ENCODE measurements around the gene DCTN3. TPM values are rescaled to one million over a fixed set of nuclear protein-coding genes. Genes with fewer than 3 reads are reported as not detected.

The DCTN3 gene
- total and polyA plus RNA-seq, 9 of the 15 experiments (the other 6 are each of a cell fraction or from before 2014, with no cell fraction given): 11.0 to 51.0 (median 41.9) TPM

DNA sequence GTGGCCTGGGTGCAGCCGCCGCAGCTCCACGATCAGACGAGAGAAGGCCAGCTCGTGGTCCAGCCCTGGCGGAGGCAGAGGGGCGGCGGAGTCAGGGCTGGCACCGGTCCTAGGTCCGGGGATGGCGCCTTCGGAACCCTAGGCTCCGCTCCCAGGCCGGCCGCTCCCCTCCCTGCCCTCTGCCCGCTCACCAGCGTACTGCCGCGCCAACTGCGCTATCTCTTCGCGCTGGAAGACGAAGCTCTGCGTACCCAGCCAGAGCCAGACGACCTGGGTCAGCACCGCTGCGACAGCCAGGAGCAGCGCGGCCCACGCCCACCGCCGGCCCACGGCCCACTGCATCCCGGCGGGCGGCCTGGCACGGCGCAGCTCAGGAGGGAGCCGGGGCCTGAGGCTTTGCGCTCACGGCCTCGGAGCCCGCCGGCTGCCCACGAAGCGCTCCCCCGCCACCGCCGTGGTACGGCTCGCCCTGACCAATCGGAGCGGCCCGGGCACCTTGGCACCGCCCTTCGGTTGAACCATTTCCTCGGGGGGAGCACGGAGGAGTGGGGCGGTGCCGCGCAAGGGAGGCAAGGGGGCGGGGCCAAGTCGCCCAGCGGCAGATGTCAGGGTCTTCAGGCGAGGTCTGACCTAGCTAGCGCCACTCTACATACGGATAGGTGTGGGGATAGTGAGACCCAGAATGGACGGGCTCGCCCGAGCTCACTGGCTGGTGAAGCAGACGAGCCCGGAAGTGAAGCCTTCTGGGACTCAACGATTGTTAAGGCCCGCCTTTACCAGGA is 17.3 kb upstream of the DCTN3 start, which contains the start of gene SIGMAR1 (continued):
- TF ChIP-seq MGA (IDR thresholded peaks at IDR 0.05): peak; percentile 90
- peak; percentile 60 for TF ChIP-seq NFYB (IDR thresholded peaks at IDR 0.05; ENCODE audit: extremely low read depth, insufficient read length)
- peak; percentile 70; the same call in 1 of the 2 replicates for TF ChIP-seq PHF8 (IDR thresholded peaks at IDR 0.05; ENCODE audit: borderline replicate concordance, low read length)
- TF ChIP-seq, protein P1, sequence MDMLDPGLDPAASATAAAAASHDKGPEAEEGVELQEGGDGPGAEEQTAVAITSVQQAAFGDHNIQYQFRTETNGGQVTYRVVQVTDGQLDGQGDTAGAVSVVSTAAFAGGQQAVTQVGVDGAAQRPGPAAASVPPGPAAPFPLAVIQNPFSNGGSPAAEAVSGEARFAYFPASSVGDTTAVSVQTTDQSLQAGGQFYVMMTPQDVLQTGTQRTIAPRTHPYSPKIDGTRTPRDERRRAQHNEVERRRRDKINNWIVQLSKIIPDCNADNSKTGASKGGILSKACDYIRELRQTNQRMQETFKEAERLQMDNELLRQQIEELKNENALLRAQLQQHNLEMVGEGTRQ (CRISPR knock-in tag; IDR thresholded peaks at IDR 0.05): peak; percentile 41
- TF ChIP-seq KDM5B (IDR thresholded peaks at IDR 0.05; ENCODE audit: insufficient replicate concordance, low read depth, low read length): no peak
- TF ChIP-seq L3MBTL2 (IDR thresholded peaks at IDR 0.05): peak; percentile 85
- TF ChIP-seq RBM25 (IDR thresholded peaks at IDR 0.05; ENCODE audit: low read depth, low read length, severe bottlenecking): peak; percentile 82
- TF ChIP-seq, protein P2, sequence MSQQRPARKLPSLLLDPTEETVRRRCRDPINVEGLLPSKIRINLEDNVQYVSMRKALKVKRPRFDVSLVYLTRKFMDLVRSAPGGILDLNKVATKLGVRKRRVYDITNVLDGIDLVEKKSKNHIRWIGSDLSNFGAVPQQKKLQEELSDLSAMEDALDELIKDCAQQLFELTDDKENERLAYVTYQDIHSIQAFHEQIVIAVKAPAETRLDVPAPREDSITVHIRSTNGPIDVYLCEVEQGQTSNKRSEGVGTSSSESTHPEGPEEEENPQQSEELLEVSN (IDR thresholded peaks at IDR 0.05; ENCODE audit: borderline replicate concordance in 1 of 2, extremely low read depth in 1 of 2, insufficient read depth in 1 of 2, insufficient read length in 1 of 2, low read depth in 1 of 2, low read length in 1 of 2, poor library complexity in 1 of 2, severe bottlenecking in 1 of 2): peak; percentile 22 to 68
- no peak for TF ChIP-seq FOXJ3 (CRISPR knock-in tag; IDR thresholded peaks at IDR 0.05)
- 0 out of 2 replicates have a peak, but pooled peaks have one; percentile 16 for TF ChIP-seq SREBF1 (IDR thresholded peaks at IDR 0.05; ENCODE audit: borderline replicate concordance, low read depth, low read length)
- peak; percentile 89 for TF ChIP-seq NFATC3 (IDR thresholded peaks at IDR 0.05)
- 0 out of 2 replicates have a peak, but pooled peaks have one; percentile 30 for TF ChIP-seq KLF13 (tag; IDR thresholded peaks at IDR 0.05; ENCODE audit: borderline replicate concordance, low read depth)

Measured in K562 (cell line).